ENCODE measurements around the gene AKAP9.
"Not testable (repeated sequence)": the region's sequence is repeated elsewhere in the genome, so short reads cannot be mapped to it uniquely, and the experiment has no call there.

AKAP9 gene

DNA sequence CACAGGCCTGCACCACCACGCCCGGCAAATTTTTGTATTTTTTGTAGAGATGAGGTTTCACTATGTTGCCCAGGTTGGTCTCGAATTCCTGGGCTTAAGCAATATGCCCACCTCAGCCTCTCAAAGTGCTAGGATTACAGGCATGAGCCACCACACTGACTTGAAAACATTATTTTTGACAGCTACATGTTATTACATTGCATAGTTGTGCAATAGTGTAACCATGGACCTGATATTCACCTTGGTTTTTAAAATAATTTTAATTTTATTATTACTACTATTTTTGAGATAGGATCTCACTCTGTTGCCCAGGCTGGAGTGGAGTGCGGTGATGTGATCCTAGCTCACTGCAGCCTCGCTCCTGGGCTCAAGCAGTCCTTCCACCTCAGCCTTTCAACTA, 18.4 kb downstream of the AKAP9 start:
- H3K4me3 ChIP-seq (ENCODE audit: low read length), result no peak overlapping the region
- no peak for TF ChIP-seq ZNF274 (IDR thresholded peaks at IDR 0.05; ENCODE audit: low read depth, low read length)

DNA sequence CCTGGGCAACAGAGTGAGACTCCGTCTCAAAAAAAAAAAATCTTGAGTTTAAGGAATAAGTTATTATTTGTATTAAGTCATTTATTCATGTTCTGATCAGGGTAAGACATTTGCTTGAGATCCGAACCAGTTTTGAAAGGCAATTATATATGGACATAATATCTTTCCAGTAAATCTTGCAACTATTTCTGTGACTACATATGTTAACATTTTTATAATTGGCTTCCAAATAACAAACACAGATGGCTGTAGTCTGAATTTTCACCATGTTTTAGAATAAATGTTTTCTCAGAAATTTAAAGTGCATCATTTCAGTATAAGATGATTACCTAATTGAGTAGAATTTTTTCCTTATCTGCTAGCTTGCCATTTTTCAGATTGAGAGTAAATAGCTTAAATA, 21.2 kb downstream of the AKAP9 start:
- no peak for TF ChIP-seq ZNF274 (IDR thresholded peaks at IDR 0.05; ENCODE audit: low read depth, low read length)

DNA sequence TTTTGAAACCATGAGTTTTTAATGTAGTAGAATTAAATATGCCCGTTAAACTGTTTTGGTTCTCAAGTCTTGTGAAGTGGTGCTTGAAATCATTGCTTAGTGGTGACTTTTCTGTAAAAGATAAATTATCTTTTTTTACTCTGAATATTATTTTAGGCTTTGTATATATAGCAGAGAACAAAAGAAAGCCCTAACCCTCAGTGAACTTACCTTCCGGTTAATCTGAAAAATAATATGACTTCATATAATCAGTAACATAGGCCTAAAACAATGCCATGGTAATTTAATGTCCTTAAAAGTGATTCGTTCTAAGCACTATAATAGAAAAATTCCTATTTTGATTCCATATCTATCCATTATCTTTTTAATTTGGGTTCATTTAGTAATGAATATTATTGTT, 21.8 kb downstream of the AKAP9 start:
- H3K4me3 ChIP-seq (ENCODE audit: low read length), result no peak overlapping the region
- TF ChIP-seq ZNF274 (IDR thresholded peaks at IDR 0.05; ENCODE audit: low read depth, low read length), result no peak

More for the DNA sequence above, 21.2 kb downstream of the AKAP9 start:
- H3K4me3 ChIP-seq (ENCODE audit: low read length), result no peak overlapping the region

DNA sequence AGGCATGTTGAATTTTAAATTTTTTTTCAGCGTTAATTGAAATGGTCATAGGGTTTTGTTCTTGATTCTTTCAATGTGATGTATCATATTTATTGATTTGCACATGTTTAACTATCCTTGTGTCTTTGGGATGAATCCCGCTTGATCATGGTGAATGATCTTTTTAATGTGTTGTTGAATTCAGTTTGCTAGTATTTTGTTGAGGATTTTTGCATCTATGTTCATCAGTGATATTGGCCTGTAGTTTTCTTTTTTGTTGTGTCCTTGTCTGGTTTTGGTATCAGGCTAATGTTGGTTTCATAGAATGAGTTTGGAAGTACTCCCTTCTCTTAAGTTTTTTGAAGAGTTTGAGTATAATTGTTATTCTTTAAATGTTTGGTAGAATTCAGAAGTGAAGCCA, 26.9 kb downstream of the AKAP9 start:
- H3K4me3 ChIP-seq (ENCODE audit: low read length), result not testable (repeated sequence)

DNA sequence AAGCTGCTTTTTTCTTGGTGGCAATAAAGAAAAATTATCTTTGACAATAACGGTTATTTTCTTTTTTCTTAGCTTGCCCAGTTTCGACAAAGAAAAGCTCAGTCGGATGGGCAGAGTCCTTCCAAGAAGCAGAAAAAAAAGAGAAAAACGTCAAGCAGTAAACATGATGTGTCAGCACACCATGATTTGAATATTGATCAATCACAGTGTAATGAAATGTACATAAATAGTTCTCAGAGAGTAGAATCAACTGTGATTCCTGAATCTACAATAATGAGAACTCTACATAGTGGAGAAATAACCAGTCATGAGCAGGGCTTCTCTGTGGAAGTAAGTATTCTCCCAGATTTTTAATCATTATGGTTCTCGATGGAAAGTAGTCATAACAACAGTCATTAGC, 33.0 kb downstream of the AKAP9 start:
- H3K4me3 ChIP-seq (ENCODE audit: low read length), result no peak overlapping the region
- TF ChIP-seq ZNF274 (IDR thresholded peaks at IDR 0.05; ENCODE audit: low read depth, low read length), result no peak

DNA sequence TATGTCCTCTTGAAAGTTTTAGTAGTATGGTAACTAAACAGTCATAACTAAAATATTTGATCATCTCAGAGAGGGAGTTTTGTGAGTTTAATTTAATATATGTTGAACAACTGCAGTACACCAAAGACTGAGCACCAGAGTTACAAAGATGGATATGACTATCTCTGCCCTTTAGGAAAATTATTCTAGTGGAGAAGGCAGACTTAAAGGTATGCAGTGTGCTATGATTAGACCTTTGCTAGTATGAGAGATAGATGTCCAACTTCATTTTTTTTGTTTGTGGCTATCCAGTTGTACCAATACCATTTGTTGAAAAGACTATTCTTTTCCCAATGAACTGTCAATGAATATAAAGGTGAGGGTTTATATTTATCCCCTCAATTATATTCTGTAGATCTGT, 33.4 kb downstream of the AKAP9 start:
- no peak for TF ChIP-seq ZNF274 (IDR thresholded peaks at IDR 0.05; ENCODE audit: low read depth, low read length)
- H3K4me3 ChIP-seq (ENCODE audit: low read length), result no peak overlapping the region

DNA sequence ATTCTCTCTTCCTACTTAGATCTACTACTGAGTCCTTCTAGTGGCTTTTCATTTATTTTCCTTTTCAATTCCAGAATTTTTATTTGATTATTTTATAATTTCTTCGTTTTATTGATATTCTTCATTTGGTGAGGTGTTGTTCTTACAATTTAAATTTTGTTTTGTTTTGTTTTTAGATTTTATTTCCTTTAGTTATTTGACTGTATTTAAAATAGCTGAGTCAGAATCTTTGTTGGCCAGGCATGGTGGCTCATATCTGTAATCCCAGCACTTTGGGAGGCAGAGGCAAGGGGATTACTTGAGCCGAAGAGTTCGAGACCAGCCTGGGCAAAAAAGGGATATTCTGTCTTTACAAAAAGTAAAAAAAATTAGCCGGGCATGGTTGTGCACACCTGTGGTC, 36.1 kb downstream of the AKAP9 start:
- no peak for TF ChIP-seq ZNF274 (IDR thresholded peaks at IDR 0.05; ENCODE audit: low read depth, low read length)
- H3K4me3 ChIP-seq (ENCODE audit: low read length), result no peak overlapping the region

DNA sequence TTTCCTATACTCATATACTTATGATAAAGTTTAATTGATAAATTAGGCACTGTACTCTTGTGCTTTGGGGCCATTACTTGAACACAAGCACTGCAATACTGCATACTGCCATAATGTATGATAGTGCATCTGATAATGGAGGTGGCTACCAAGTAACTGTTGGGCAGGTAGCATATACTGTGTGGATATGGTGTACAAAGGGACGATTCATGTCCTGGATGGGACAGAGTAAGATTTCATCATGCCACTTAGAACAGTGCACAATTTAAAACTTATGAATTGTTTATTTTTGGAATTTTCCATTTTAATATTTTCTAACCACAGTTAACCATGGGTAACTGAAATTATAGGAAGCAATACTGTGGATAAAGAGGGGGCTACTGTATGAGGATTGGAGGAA, 38.9 kb downstream of the AKAP9 start:
- TF ChIP-seq ZNF274 (IDR thresholded peaks at IDR 0.05; ENCODE audit: low read depth, low read length), result no peak
- no peak overlapping the region for H3K4me3 ChIP-seq (ENCODE audit: low read length)

DNA sequence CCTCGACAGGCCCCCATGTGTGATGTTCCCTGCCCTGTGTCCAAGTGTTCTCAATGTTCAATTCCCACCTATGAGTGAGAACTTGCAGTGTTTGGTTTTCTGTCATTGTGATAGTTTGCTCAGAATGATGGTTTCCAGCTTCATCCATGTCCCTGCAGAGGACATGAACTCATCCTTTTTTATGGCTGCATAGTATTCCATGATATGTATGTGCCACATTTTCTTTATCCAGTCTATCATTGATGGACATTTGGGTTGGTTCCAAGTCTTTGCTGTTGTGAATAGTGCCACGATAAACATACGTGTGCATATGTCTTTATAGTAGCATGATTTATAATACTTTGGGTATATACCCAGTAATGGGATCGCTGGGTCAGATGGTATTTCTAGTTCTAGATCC, 41.7 kb downstream of the AKAP9 start:
- not testable (repeated sequence) for H3K4me3 ChIP-seq (ENCODE audit: low read length)

DNA sequence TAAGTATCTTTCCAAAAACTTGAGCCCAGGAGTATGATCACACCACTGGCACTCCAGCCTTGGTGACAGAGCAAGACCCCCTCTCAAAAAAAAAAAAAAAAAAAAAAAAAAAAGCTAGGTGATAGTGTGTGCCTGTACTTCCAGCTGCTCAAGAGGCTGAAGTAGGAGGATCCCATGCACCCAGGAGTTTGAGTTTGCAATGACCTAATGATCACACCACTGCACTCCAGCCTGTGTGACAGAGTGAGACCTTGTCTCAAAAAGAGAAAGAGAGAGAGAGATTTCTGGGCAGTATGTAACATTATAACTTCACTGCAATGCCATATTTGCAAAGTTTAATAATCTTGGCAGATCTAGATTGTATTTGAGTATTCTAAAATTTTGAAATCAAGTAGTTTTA, 47.6 kb downstream of the AKAP9 start:
- no peak overlapping the region for H3K4me3 ChIP-seq (ENCODE audit: low read length)
- no peak for TF ChIP-seq ZNF274 (IDR thresholded peaks at IDR 0.05; ENCODE audit: low read depth, low read length)

DNA sequence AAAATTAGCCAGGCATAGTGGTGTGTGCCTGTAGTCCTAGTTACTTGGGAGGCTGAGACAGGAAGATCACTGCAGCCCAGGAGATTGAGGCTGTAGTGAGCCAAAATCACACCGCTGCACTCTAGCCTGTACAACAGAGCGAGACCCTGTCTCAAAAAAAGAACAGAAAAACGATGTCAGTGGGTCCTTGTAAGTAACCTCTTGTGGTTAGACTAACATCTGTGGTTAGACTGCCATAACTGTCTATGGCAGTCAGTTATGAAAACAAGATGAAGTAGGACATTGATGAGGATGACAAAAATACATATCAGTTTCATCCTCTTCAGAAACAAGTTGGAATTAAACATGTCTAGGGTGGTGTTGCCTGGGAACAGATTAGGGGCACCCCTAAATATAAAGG, 53.3 kb downstream of the AKAP9 start:
- H3K4me3 ChIP-seq (ENCODE audit: low read length), result no peak overlapping the region
- TF ChIP-seq ZNF274 (IDR thresholded peaks at IDR 0.05; ENCODE audit: low read depth, low read length), result no peak

DNA sequence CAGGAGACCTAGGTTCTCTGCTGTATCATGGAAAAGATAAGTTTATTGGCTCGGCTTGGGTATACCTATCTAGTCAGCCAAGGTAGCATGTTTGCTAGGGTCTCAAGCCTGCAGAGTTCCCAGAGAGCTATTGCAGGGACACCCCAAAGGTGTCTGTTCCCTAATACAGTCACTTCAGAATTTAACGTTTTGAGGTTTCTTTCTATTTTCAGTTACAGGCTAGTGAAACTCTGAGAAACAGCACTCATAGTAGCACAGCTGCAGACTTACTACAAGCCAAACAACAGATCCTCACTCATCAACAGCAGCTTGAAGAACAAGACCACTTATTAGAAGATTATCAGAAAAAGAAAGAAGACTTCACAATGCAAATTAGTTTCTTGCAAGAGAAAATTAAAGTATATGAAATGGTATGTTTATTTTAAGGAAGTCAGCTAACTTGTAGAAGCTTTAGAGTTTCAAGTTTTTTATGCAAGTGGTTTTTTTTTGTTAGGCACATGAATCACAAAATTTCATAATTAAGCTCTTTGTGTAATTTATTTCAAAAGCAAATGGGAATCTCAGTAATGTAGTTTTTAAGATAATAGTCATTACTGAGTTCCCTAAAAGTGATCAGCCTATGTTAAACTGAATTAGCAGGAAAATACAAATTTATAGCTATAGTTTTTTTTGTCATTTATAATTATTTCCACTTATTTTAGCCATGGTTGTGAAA, 54.9 kb downstream of the AKAP9 start:
- no peak for TF ChIP-seq ZNF274 (IDR thresholded peaks at IDR 0.05; ENCODE audit: low read depth, low read length)
- H3K4me3 ChIP-seq (ENCODE audit: low read length), result no peak overlapping the region; the same call in 1 of the 2 replicates

DNA sequence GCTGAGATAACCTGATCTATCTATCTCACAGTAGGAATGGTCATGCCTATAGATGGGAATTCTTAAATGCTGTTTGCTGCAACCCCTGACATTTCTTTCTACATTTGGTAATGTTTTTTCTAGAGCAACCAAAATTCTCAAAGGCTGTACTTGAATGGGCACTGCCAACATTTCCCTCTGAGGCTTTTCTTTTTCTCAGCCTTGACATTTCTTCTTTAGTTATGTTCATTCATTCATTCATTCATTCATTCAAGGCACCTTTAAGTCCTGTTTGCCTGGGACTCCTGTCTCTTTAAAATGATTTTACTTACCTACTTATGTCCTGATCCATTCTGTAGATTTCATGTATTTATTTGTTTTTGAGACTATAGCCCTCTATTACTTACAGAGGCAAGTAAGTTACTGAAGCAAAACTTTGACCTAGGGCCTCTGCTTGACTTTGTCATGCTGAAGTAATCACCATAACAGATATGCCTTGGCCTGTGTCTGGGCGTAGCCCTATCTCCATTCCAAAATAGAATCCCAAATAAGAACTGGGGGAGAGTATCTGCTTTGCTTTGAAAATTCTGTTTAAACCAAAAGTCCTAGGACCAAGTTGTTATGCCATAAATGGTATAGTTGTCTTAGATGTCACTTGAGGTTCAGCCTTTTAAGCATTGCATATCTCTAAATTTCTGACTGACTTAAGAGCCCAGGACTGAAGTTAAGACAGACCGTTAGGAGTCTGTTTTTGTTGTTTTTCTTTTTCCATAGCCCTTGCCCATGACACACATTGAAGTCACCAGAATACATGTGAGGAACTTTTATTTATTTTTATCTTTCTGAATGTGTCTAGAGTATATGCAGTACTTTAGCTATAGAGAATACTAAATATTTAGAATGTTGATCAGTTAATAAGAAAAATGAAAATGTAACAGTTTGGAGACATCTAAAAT, 59.2 kb downstream of the AKAP9 start:
- TF ChIP-seq ZNF274 (IDR thresholded peaks at IDR 0.05; ENCODE audit: low read depth, low read length), result no peak
- no peak overlapping the region for H3K4me3 ChIP-seq (ENCODE audit: low read length)

DNA sequence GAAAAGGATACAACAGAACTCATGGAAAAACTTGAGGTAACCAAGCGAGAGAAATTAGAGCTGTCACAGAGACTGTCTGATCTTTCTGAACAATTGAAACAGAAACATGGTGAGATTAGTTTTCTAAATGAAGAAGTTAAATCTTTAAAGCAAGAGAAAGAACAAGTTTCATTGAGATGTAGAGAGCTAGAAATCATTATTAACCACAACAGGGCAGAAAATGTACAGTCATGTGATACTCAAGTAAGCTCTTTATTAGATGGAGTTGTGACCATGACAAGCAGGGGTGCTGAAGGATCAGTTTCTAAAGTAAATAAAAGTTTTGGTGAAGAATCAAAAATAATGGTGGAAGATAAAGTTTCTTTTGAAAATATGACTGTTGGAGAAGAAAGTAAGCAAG, 62.1 kb downstream of the AKAP9 start:
- TF ChIP-seq ZNF274 (IDR thresholded peaks at IDR 0.05; ENCODE audit: low read depth, low read length), result no peak

DNA sequence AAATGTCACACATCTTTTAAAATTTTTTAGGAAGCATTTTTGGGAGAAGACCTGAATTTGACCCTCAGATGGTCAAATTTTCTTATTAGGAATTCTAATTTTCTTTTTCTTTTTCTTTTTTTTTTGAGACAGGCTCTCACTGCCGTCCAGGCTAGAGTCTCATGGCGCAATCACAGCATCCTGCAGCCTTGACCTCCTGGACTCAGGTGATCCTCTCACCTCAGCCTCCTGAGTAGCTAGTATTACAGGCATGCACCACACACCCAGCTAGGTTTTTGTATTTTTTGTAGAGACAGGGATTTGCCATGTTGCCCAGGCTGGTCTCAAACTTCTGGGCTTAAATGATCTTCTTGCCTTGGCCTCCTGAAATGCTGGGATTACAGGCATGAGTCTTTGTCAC, 65.4 kb downstream of the AKAP9 start:
- H3K4me3 ChIP-seq (ENCODE audit: low read length), result no peak overlapping the region
- TF ChIP-seq ZNF274 (IDR thresholded peaks at IDR 0.05; ENCODE audit: low read depth, low read length), result no peak

More for the DNA sequence above, 62.1 kb downstream of the AKAP9 start:
- no peak overlapping the region for H3K4me3 ChIP-seq (ENCODE audit: low read length)

Data from GM08714 (cell line).